Kidney epithelial cell (primary cell): Measurements from ENCODE around the gene TACC2. TPM values are rescaled to one million over a fixed set of nuclear protein-coding genes. Genes with fewer than 3 reads are reported as not detected.
"Not testable (repeated sequence)": the region's sequence is repeated elsewhere in the genome, so short reads cannot be mapped to it uniquely, and the experiment has no call there.

Experiments
- DNase-seq: peaks from one replicate; pipeline ENCODE4 v3.0.0-alpha.2; 2010; ENCODE audit warnings: low read depth
- H3K27me3 ChIP-seq: 2 replicates; pipeline ENCODE4 v1.6.0; 2011; ENCODE audit warnings: low read length; ENCODE audit not compliant: control insufficient read depth, insufficient read depth
- H3K36me3 ChIP-seq: 2 replicates; pipeline ENCODE4 v1.5.1; 2011; ENCODE audit warnings: low read length; ENCODE audit not compliant: control insufficient read depth, insufficient read depth
- H3K4me3 ChIP-seq: 2 replicates; pipeline ENCODE4 v1.5.1; 2011; ENCODE audit warnings: low read depth, mild to moderate bottlenecking, control low read depth, low read length
- total RNA-seq: library from RNA; depleted of rRNA; stranded (reverse); fragments of >200 nt; gene quantifications from 2 replicates; pipeline ENCODE4 v1.2.3, GENCODE V29; 2015
- TF ChIP-seq, protein P1 (sequence below): IDR thresholded peaks from 2 replicates; pipeline ENCODE4 v1.5.1; 2011; ENCODE audit warnings: mild to moderate bottlenecking, moderate library complexity, low read length, control low read depth, inconsistent platforms; ENCODE audit not compliant: insufficient read depth, poor library complexity, severe bottlenecking

TACC2 gene
- total RNA-seq, 1 donor from 2014 or later = 26.9 TPM

DNA sequence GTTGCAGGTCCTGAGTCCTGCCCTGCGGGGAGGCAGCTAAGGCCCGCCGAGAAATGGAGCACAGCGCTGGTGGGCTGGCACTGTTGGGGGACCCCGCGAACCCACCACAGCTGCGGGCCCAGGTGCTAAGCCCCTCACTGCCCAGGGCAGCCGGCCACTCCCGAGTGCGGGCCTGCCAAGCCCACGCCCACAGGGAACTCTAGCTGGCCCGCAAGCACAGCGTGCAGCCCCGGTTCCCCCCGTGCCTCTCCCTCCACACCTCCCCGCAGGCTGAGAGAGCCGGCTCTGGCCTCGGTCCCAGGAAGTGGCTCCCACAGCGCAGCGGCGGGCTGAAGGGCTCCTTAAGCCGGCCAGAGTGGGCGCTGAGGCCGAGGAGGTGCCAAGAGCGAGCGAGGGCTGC, 10.5 kb upstream of the TACC2 start:
- no peak for DNase-seq
- Histone ChIP-seq H3K36me3 (no peaks in the 10 kb centered on the region), H3K4me3 (no peak overlapping the region), H3K27me3 (no peaks in the 10 kb centered on the region)
- TF ChIP-seq, protein P1, sequence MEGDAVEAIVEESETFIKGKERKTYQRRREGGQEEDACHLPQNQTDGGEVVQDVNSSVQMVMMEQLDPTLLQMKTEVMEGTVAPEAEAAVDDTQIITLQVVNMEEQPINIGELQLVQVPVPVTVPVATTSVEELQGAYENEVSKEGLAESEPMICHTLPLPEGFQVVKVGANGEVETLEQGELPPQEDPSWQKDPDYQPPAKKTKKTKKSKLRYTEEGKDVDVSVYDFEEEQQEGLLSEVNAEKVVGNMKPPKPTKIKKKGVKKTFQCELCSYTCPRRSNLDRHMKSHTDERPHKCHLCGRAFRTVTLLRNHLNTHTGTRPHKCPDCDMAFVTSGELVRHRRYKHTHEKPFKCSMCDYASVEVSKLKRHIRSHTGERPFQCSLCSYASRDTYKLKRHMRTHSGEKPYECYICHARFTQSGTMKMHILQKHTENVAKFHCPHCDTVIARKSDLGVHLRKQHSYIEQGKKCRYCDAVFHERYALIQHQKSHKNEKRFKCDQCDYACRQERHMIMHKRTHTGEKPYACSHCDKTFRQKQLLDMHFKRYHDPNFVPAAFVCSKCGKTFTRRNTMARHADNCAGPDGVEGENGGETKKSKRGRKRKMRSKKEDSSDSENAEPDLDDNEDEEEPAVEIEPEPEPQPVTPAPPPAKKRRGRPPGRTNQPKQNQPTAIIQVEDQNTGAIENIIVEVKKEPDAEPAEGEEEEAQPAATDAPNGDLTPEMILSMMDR = no peak

DNA sequence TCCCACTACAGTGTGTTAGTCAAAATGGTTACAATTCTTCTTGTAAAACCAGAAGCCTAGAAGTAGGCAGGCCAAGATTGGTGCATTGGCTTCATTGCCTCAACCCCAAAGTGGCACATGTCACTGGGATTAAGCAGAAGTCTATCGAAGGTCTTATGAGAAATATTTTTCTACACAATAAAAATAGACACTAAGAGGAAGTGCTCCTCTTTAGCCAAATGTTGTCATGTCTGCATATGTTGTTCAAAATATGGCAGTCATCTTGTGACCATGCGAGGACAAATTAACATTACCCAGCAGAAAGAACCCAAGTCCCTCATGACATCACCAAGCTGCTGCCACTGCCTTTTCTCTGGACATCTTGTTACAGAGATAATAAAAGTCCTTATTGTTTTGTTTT, 7.6 kb upstream of the TACC2 start:
- Histone ChIP-seq H3K4me3 (no peak overlapping the region), H3K27me3 (no peaks in the 10 kb centered on the region), H3K36me3 (no peaks in the 10 kb centered on the region)
- TF ChIP-seq, protein P1 = no peak
- DNase-seq = no peak

DNA sequence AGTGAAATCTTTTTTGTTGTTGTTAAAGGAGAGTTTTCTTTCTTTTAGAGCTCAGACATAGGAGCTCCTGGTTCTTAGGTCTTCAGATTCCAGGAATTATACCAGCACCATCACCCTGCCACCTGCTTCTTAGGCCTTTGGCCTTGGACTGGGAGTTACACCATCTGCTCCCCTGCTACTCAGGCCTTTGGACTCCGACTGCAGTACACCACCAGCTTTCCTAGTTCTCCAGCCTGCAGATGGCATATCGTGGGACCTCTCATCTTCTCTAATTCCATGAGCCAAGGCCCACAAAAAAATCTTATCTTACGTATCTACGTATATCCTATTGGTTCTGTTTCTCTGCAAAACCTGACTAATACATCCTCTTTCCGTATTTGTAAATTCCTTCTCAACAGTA, 5.1 kb upstream of the TACC2 start:
- Histone ChIP-seq H3K4me3 (no peak overlapping the region), H3K27me3 (no peaks in the 10 kb centered on the region), H3K36me3 (no peaks in the 10 kb centered on the region)
- TF ChIP-seq, protein P1 = no peak
- DNase-seq = no peak

DNA sequence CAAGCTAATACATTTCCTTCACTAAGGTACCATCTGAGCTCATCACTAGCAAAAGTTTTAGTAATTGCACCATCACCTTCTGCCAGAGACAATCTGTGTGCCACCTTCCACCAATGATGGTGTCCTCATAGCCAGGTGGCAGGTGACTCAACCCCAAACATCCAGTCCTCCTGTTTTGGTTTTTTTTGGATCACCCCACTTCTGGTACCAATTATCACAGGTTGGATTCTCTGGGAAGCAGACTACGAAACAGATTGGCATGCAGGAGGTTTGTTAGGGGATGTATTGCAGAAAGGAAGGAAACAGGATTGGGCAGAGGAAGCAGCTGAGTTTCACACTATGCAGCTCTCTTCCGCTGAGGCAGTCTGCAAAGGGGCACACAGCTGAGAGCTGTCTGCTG, 4.5 kb upstream of the TACC2 start:
- TF ChIP-seq, protein P1 = no peak
- Histone ChIP-seq H3K4me3 (no peak overlapping the region), H3K27me3 (no peaks in the 10 kb centered on the region), H3K36me3 (no peaks in the 10 kb centered on the region)
- no peak for DNase-seq

DNA sequence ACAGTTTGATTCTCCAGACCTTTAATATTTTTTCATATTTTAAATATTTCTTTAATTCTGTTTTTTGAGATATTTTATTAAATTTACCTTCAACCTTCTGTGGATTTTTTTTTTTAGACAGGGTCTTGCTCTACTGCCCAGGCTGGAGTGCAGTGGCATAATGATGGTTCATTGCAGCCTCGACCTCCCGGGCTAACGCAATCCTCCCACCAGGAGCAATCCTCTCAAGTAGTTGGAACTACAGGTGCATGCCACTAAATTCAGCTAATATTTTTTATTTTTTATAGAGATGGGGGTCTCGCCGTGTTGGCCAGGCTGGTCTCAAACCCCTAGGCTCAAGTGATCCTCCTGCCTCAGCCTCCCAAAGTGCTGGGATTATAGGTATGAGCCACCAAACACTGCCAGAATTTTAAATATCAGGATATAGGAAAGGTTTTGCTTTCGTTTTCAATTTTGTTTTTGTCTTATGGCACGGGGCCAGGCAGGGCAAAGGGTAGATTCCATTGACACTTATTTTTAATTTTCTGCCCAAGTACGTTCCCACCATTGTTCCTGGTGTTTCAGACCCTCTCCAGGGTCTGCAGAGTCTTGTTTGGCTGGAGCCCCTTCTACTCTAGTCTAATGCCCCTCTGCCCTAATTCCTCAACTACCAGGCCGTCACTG, 1.2 kb downstream of the TACC2 start:
- TF ChIP-seq, protein P1 = no peak
- no peaks in the 10 kb centered on the region for H3K36me3 ChIP-seq
- H3K27me3 ChIP-seq = no peaks in the 10 kb centered on the region
- no peak for DNase-seq
- H3K4me3 ChIP-seq = no peak overlapping the region

DNA sequence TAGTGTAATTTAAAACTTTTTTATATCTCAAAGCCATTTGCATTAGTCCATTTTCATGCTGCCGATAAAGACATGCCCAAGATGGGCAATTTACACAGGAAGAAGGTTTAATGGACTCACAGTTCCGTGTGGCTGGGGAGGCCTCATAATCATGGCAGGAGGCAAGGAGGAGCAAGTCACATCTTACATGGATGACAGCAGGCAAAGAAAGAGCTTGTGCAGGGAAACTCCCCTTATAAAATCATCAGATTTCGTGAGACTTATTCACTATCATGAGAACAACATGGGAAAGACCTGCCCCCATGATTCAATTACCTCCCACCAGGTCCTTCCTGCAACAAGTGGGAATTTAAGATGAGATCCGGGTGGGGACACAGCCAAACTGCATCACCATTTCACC, 2.8 kb downstream of the TACC2 start:
- DNase-seq, H3K4me3 ChIP-seq, H3K36me3 ChIP-seq, H3K27me3 ChIP-seq: not testable (repeated sequence)
